HEK293 (cell line): ENCODE results near the gene METAP1D.

Source experiments
- ELK4 ChIP-seq: IDR thresholded peaks from 2 replicates; pipeline ENCODE4 v1.6.1; 2011; ENCODE audit warnings: mild to moderate bottlenecking, low read depth, low read length, borderline replicate concordance
- MEIS1 ChIP-seq: sonication (generic); formaldehyde crosslinking; IDR thresholded peaks from 2 replicates; pipeline ENCODE4 v1.8.1; 2022; ENCODE audit warnings: missing genetic modification reagents, mild to moderate bottlenecking, borderline replicate concordance
- PBX3 ChIP-seq: sonication (generic); formaldehyde crosslinking; IDR thresholded peaks from 2 replicates; pipeline ENCODE4 v1.8.1; 2022; ENCODE audit warnings: mild to moderate bottlenecking, moderate library complexity, missing genetic modification reagents
- PRDM10 ChIP-seq: fragments of 450-650 bp; formaldehyde crosslinking; IDR thresholded peaks from 2 replicates; pipeline ENCODE4 v1.5.1; 2016; ENCODE audit warnings: missing biosample characterization, missing genetic modification characterization
- RBAK ChIP-seq: fragments of 450-650 bp; formaldehyde crosslinking; IDR thresholded peaks from 2 replicates; pipeline ENCODE4 v1.5.1; 2016; ENCODE audit warnings: missing biosample characterization, missing genetic modification characterization
- YY1 ChIP-seq: fragments of 450-650 bp; formaldehyde crosslinking; IDR thresholded peaks from 2 replicates; pipeline ENCODE4 v1.5.1; 2018; ENCODE audit warnings: missing biosample characterization, missing genetic modification characterization
- ZNF248 ChIP-seq: fragments of 450-650 bp; formaldehyde crosslinking; IDR thresholded peaks from 2 replicates; pipeline ENCODE4 v1.5.1; 2017; ENCODE audit warnings: missing biosample characterization, missing genetic modification characterization
- ZNF488 ChIP-seq: fragments of 450-650 bp; formaldehyde crosslinking; IDR thresholded peaks from 2 replicates; pipeline ENCODE4 v1.5.1; 2016; ENCODE audit warnings: missing biosample characterization, missing genetic modification characterization
- ZNF571 ChIP-seq: fragments of 450-650 bp; formaldehyde crosslinking; IDR thresholded peaks from 2 replicates; pipeline ENCODE4 v1.5.0; 2017; ENCODE audit warnings: missing biosample characterization, missing genetic modification characterization
- ZNF621 ChIP-seq: fragments of 450-650 bp; formaldehyde crosslinking; IDR thresholded peaks from 2 replicates; pipeline ENCODE4 v1.5.1; 2017; ENCODE audit warnings: missing biosample characterization, missing genetic modification characterization
- ZNF768 ChIP-seq: fragments of 450-650 bp; formaldehyde crosslinking; IDR thresholded peaks from 2 replicates; pipeline ENCODE4 v1.5.1; 2018; ENCODE audit warnings: missing biosample characterization, mild to moderate bottlenecking, missing genetic modification characterization
- ZNF837 ChIP-seq: fragments of 450-650 bp; formaldehyde crosslinking; IDR thresholded peaks from 2 replicates; pipeline ENCODE4 v1.5.1; 2016; ENCODE audit warnings: missing biosample characterization, missing genetic modification characterization
- TF ChIP-seq, protein P1 (sequence below): fragments of 450-650 bp; formaldehyde crosslinking; IDR thresholded peaks from 2 replicates; pipeline ENCODE4 v1.5.1; 2016; ENCODE audit warnings: missing biosample characterization, missing genetic modification characterization
- TF ChIP-seq, protein P2 (sequence below): fragments of 450-650 bp; IDR thresholded peaks from 2 replicates; pipeline ENCODE4 v1.5.1; 2018; ENCODE audit warnings: missing biosample characterization, mild to moderate bottlenecking, missing genetic modification characterization

- TF ChIP-seq ELK4: no peak
- TF ChIP-seq PBX3 (CRISPR knock-in tag): no peak
- TF ChIP-seq ZNF768: no peak
- TF ChIP-seq RBAK (tag by site-specific recombination): no peak
- no peak for TF ChIP-seq PRDM10 (tag by site-specific recombination)
- TF ChIP-seq, protein P1, sequence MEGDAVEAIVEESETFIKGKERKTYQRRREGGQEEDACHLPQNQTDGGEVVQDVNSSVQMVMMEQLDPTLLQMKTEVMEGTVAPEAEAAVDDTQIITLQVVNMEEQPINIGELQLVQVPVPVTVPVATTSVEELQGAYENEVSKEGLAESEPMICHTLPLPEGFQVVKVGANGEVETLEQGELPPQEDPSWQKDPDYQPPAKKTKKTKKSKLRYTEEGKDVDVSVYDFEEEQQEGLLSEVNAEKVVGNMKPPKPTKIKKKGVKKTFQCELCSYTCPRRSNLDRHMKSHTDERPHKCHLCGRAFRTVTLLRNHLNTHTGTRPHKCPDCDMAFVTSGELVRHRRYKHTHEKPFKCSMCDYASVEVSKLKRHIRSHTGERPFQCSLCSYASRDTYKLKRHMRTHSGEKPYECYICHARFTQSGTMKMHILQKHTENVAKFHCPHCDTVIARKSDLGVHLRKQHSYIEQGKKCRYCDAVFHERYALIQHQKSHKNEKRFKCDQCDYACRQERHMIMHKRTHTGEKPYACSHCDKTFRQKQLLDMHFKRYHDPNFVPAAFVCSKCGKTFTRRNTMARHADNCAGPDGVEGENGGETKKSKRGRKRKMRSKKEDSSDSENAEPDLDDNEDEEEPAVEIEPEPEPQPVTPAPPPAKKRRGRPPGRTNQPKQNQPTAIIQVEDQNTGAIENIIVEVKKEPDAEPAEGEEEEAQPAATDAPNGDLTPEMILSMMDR (tag by site-specific recombination): no peak
- TF ChIP-seq, protein P2, sequence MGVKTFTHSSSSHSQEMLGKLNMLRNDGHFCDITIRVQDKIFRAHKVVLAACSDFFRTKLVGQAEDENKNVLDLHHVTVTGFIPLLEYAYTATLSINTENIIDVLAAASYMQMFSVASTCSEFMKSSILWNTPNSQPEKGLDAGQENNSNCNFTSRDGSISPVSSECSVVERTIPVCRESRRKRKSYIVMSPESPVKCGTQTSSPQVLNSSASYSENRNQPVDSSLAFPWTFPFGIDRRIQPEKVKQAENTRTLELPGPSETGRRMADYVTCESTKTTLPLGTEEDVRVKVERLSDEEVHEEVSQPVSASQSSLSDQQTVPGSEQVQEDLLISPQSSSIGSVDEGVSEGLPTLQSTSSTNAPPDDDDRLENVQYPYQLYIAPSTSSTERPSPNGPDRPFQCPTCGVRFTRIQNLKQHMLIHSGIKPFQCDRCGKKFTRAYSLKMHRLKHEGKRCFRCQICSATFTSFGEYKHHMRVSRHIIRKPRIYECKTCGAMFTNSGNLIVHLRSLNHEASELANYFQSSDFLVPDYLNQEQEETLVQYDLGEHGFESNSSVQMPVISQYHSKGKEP (tag by site-specific recombination): no peak
- TF ChIP-seq ZNF248 (tag by site-specific recombination): no peak
- no peak for TF ChIP-seq YY1 (tag by site-specific recombination)
- TF ChIP-seq ZNF837: no peak
- TF ChIP-seq MEIS1 (CRISPR knock-in tag): no peak
- no peak for TF ChIP-seq ZNF621 (tag by site-specific recombination)
- no peak for TF ChIP-seq ZNF571 (tag by site-specific recombination)
- no peak for TF ChIP-seq ZNF488 (tag by site-specific recombination)
Measured at GRCh38 chr2:172088245-172089004, 88.7 kb downstream of the METAP1D start.
